Amniotic stem cell (primary cell): ENCODE data around the gene GABRB2.
"Not testable (repeated sequence)": the region's sequence is repeated elsewhere in the genome, so short reads cannot be mapped to it uniquely, and the experiment has no call there.

Experiments used
- DNase-seq: peaks from one replicate; lab custom pipeline; 2025; lab: John Stamatoyannopoulos, UW

Gene GABRB2

DNA sequence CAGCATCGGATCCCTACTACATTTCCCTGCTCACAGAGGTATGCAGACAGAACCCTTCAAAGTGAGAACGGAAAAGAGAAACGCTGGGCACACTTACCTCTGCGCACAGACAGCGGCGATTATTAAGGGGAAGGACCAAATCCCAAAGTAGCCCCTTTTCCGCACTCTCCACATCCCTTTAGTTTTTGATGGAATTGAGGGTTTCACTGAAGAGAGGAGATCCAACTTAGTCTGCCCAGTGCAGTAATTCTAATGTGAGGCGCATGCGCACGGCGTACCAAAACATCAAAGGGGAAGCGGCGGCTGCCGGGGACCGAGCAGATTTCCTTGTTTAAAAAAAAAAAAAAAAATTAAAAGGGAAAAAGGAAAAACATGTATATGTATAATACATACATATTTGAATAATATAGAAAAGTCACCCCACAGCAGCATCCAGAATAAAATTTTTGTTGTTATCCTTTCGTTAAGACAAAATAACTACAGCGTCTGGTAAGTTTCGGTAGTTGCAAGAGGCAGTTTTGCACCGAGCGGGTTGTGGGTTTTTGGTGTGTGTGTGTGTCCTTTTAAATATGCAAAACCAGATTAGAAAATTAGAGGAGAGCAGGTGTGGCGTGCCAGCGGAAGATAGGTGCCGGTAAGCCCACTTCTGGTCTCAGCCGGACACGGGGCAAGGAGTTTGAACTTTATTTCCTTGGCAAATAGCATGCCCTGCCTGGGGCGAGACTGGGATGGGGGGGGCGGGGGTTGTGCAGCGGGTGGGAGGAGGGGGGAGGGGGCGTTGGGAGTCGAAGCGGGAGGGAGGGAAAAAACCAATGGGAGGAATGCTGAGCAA, at the start of gene GABRB2:
TSS of gene GABRB2 (minus strand) at position 256 of the 832 bp plus-strand sequence. CDS start at position 174, 82 bp downstream.
- DNase-seq, result no peak

DNA sequence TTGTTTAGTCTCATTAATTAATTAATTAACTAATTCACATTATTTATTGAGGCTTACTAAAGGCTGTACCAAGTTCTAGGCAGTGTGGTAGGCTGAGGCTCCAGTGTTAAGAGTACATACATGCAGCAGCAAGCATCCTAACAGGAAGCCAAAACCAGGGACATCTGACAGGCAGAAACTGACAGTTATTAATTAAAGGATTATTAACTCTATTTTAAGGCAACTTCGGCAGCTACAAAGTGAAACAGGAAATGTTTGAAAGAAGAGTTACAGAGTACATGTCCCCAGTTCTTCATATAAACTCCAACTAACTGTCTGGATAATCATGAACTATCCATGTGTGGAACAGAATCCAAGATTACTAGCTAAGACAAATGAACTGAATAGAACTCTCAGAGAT, 39.3 kb upstream of the GABRB2 start:
- DNase-seq, result no peak

DNA sequence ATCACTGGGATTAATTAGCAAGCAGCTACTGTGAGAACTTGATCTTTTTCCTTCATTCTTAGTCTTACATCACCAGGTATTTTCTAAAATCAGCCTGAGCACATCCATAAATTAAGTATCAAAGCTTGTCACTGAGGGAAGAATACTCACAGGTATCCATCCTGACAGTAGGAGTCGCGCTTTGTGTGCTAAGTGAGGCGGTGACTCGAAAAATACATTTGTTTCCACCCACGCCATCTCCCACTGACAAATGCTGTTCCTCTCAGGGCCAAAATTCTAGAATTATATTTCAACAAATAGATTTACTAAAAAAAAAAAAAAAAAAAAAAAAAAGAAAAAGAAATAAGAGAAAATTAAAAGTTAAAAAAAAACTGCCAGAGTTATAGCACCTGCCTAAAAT, 34.1 kb upstream of the GABRB2 start:
- DNase-seq, result no peak

DNA sequence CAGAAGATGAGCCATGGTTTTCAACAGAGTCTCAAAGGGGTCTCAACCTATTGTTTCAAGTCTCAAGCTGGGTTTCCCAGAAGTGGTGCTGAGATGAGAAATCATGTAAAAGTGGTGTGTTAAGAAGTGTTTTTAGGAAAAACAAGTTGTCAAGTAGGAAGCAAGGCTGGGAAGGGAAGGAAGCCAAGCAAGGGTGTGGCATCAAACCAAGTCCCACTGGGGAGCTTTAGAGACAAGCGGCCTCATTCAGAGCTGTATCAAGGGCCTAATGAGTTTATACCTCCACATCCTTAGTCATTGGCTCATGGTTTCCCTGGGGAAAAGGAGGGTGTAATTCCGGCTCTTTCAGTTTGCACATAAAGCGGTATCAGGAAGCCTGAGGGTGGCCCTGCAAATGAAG, 26.4 kb upstream of the GABRB2 start:
- no peak for DNase-seq

DNA sequence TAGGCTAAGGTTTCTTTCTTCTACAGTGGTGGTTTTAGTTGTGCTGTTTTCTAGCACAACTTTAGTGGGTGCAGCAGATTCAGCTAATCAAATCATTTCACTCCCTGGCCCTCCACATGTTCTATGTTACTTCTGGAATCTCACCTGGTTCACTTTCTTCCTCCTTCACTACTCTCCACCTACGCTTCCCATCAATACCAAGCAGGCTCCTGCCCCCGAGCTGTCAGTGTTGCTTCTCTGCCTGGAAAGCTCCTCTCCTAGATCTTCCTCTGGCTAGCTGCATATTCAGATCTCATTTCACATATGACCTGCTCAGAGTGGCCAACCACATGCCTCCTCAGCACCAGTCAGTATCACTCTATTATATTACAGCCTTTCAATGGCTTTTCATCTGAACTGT, 19.6 kb upstream of the GABRB2 start:
- no peak for DNase-seq

DNA sequence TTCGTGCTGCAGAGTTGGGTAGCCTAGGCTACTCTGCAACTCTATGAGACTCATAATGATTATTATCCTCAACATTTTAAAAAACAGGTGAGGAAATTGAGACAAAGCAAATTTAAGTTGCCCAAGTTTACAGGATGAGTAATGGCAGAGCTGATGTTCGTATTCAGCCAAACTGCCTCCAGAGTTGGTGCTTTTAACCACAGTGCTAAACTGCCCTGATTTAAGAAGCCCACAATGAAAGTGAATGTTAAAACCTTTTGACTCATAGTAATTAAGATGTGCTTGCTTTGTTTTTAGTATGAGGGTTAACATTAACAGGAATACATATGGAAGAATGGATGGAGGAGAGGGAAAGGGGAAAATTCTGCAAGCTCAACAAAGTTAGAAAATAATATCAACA, 15.9 kb upstream of the GABRB2 start:
- no peak for DNase-seq

DNA sequence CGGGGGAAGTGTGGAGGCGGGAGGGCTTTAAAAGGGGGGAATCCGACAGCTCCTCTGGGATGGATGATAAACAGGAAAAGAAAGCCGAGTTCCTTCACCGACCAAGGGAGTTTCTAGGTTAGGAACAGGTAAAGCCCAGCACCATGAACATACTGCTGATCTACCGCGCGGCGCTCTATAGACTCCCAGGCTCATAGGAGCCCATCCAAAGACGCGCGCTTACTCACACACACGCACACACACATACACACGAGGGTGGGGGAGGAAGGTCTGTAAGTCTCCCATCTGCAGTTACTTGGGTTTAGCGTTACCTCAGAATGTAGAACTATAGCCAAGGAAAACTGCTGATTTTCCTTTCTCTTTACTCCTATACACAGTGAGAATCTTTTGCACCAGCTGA, 2.6 kb upstream of the GABRB2 start:
- no peak for DNase-seq

DNA sequence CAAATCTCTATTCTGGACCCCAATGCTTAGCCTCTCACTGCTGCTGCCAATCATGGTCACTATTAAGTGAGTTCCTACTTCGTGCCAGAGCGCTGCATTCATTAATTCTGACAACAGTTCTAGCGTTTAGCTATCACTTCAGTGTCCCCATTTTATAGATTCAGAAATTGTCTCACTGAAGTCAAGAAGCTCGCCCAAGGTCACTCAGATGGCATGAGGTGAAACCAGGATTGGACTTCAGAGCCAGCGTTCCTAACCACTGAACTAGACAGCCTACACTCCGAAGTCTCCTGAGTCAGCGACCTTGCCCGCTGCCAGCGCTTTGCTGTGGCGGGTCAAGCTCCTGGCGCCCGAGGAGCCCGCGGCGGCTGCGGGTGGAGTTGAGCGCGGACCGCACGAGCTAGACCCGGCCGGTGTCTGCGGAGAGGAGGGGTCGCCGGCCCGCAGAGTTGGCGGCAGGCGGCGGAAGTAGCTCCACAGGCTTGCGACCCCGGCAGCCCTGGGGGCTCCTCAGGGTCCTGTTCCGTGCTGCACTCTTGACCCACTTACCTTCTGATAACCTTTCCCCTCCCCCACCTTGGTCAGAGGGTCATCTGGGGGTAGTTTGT, 2.1 kb upstream of the GABRB2 start:
- DNase-seq, result no peak

DNA sequence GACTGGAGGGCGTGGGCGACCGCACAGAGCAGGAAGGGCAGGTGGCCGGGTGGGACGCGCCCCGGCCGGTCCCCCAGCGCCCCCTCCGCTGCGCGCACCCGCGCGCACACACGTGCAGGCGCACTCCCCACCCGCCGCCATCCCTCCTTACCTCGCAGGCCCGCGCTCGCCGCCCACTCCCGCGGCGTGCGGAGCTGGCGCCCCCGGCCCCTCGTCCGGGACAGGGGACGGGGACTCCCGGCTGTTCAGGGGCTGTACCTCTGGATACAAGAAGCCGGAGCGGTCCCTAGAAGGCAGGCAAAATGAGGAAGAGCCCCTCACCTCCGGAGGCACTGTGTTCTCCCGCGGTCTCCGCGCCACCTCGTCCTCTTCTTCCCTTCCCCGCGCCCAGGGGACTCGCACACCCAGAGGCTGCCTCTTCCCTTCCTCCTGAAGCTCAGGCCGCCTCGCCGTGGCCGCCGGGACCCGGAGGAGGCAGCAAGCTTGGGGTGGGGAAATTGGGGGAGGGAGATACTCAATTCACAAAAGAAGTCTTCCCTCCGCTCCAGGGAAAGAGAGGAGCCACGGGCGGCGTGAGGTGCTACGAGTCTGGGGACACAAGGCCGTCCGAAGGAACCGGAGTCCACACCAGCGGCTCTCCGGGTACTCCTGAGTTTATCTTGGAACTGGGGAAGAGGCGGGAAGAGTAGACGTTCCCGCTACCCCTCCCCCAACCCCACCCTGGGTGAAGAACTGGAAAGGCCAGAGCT, 1.4 kb upstream of the GABRB2 start:
- DNase-seq, result no peak

DNA sequence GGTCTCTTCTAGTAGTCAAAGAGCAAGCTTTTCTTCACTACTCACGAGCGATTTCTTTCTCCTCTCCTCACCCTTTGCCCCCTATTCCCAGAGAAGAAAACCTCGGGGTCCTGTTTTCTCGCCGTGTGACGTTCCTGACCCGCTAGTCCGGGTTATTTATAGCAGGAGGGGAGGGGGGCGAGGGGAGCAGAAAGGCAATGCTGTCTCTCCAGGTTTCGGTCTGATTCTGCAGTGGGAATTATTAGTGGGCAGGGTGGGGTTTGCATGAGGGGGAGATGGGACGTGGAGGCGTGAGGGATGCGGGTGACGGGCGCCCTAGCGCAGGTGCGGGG, 847 bp upstream of the GABRB2 start:
- DNase-seq, result no peak

DNA sequence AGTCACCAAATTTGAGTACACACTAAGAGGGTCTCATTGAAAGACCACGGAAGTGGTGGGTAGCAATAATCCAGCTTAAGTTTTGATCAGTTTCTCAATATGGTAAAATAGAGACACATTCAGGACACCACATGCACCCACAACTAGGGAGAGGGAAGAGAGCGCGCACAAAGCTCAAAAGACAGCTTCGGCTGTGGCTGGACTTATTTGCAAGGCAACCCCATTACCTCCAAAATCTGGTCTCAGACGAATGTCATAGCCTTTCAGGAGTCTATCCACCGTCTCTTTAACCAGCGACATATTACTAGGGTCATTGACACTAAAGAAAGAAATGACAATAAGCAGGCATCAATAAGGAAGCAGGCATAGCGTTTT, 443 bp downstream of the GABRB2 start:
- DNase-seq, result no peak

DNA sequence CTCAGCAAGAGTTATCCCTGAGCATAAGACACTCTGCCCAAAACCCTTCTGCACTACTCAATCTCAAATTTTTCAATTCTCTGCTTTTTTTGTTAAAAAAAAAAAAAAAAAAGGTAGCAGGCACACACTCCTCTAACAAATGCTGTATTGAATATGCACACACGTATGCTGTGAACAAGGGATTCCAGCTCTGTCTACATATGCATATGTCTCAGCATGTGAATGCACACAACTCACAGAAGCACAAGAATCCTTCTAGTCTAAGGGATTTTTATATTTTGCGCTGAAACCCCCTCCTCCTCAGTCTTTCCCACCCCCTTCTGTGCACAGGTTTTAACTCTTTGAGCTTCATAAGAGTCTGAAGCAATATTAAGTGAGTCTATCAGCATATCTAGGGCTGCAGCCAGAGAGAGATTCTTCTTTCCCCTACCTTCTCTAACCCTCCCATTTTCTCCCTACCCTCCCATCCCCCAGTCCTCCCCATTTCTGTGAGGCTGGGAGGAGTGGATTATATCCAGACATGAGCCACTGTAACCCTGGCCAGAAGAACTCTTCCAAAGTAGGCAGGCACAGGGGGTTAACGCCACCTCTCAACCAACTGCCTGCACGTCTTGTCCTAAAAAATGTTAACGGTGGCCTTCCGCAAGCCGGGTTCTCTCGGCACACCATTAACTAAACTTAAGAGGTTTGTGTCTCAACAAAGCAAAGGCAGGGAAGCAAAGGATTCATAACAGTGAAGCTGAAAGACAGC, 1.0 kb downstream of the GABRB2 start:
- no peak for DNase-seq

DNA sequence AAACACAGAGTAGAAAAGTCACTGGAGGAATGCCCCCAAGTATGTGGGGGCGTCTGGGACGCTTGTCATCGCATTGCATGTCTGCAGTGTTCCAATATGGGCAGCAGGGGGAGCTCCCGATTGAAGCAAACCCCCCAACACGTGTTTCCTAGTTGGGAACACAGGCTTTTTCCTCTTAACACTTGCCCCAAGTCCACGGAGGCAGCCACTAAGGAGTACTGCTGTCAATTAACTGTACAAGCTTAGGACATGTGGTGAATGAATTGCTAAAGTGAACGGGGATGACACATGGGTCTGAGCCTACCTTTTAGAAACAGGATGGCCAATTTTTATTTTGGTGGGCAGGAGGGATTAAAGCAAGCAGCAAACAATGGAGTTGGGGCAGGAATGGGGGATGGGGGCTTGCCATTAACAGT, 2.2 kb downstream of the GABRB2 start:
- no peak for DNase-seq

DNA sequence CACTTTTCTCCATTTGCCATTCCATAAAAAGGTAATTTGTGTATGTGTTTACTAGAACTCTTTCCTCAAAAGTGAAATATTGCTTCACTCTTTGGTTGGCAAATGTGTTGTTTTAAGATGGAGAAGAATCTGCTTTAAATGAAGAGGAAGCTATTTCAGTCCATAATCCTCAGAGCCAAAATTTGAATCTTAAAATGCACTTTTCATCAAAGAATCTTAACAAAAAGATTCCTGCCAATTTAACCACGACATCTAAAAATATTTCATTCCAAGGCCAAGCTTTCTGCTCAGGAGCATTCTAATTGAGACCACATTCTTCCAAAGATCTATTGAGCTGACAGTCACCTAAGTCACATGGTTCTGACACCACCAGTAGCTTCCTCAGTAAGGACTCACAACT, 7.5 kb downstream of the GABRB2 start:
- no peak for DNase-seq

DNA sequence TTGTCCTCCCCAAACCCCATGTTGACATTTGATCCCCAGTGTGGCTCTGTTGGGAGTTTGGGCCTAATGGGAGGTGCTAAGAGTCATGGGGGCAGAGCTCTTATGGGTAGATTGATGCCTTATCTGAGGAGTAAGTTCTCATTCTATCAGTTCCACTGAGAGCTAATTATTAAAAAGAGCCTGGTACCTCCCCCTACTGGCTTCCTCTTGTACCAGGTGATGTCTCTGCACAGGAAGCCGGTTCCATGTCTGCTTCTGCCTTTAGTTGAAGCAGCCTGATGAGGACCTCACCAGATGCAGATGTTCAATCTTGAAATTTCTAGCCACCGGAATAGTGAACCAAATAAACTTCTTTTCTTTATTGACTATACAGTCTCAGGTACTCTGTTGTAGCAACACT, 10.8 kb downstream of the GABRB2 start:
- DNase-seq, result no peak

DNA sequence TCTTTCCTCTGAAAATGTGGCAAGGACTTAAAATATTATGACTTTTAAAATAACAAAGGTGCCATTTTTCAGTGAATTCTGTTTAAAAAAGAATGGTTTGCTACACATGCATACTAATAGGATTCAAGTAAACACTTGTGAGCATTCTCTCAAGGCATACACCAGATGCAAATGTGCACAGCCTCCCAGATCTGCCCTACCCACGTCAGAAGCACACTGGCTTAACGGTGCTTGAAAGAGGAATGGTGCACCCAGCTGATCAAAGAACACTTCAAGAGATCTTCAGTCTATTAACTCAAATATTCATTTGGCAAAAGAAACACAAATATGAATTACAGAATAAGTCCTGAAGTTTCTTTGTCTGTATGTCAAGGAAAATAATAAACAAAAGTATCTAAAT, 15.8 kb downstream of the GABRB2 start:
- DNase-seq, result no peak

DNA sequence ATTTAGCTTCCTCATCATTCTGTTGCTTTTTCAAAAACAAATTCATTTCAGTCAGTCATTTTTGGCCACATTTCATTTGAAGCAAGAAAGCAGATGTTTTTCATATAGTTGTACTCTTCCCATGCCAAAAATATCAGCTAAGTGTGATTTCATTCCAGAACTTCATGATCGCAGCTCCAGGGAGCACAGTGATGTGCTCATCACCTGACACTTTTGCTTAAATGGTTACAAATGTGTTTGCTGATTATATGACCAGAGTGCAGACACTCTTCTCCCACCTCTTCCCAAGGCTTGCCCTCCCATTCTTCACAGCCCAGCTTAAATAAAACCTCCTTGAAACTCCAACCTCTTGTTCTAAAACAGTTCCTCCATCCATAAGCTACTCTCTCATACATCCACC, 32.6 kb downstream of the GABRB2 start:
- DNase-seq, result no peak

DNA sequence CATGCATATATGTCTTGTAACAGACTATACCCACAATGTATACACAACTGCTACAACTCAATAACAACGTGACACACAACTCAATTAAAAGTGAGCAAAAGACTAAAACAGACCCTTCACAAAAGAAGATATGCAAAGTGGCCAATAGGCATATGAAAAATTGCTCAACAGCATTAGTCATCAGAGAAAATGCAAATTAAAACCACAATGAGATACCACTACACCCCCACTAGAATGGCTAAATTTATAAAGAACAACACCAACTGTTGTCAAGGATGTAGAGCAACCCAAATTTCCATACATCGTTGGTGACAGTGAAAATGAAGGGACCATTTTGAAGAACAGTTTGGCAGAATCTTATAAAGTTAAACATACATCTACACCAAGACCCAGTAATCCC, 38.9 kb downstream of the GABRB2 start:
- DNase-seq, result no peak

DNA sequence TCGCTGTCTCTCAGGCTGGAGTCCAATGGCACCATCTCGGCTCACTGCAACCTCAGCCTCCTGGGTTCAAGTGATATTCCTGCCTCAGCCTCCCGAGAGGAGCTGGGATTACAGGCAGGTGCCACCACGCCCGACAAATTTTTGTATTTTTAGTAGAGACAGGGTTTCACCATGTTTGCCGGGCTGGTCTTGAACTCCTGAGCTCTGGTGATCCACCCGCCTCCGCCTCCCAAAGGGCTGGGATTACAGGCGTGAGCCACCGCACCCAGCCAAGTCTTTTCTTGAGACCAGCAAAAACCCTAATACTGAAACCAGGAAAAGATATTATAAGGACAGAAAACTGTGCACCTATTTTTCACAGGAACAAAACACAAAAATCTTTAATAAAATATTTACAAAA, 41.4 kb downstream of the GABRB2 start:
- not testable (repeated sequence) for DNase-seq

DNA sequence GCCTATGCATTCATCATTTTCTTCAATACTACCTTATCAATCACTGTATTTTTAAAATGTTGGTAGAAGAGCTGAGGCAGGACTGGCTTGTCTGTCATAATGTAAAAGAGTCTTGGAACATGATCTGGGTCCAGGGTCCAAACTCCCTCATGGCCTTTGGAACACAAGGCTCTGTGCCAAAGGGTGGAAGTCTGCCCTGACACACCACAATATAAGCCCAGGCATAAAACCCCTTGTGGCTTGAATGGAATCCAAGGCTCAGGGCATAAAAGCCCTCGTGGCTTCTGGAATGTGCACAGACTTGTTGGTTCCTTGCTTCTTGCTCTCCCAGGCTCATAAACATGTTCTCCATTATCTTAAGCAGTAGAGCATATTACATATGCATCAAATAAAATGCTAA, 48.0 kb downstream of the GABRB2 start:
- no peak for DNase-seq

DNA sequence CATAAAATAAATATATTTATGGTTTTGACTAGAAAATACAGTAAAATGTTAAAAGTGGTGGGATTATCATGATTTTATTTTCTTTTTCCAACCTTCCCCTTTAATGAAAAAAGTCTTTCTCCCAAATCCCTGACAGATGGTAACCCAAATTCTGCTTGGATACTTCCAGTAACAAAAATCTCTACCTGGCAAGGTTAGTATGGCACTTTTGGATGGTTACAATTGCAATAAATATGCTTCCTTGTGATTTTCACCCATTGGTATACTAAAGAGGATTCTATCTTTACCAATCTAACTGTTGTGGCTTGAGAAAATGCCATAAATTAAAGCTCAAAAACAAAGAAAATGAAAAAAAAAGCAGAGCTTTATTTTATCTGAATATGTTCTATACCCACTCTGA, 62.8 kb downstream of the GABRB2 start:
- no peak for DNase-seq

DNA sequence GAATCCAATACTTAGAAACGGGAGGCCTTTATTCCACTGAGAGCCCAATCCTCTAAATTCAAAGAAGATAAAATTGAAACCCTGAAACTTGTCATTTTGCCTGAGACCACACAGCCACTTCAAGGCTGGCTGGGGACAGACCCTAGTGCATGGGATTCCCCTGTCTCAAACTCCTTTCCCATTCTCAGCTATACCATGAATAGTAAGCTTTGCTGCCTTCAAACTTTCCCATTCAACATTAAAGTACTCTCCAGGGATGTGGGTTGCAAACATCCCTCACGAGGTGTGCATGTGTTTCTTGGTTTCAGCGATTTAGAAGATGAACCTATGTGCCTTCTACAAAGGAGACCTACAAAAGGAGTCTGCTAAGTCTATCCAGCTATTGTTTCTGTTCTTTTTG, 64.6 kb downstream of the GABRB2 start:
- no peak for DNase-seq
